K562 (cell line): ENCODE data around the gene STK33. TPM values are rescaled to one million over a fixed set of nuclear protein-coding genes. Genes with fewer than 3 reads are reported as not detected.

Experiments used
- ATAC-seq: fragments of 200-7000 bp; cut with Tn5 transposase; 3 replicates; pipeline ENCODE4 v1.9.1; 2020; ENCODE audit warnings: moderate library complexity
- BruUV-seq: library from RNA; stranded (reverse); fragments of 400-500 nt; replicated peaks from 2 replicates; lab custom pipeline; 2021; lab: Mats Ljungman, UMichigan
- CTCF ChIA-PET: fragments of 300-600 bp; formaldehyde crosslinking; extraction: SDS; loops from one replicate; lab custom pipeline; 2021; ENCODE audit warnings: low intra/inter-chr PET ratio; lab: Yijun Ruan, JAX
- POLR2A ChIA-PET: fragments of 300-600, 350-650 bp; sonication (Branson Sonifier 250); formaldehyde crosslinking; extraction: SDS; loops from one replicate; lab custom pipeline; 2021; ENCODE audit warnings: antibody characterized with exemption, inconsistent platforms; lab: Yijun Ruan, JAX
- DNase-seq, 4 experiments: peaks; one replicate each; pipeline versions ENCODE4 v3.0.0 to v3.0.0-alpha.2; 2011 to 2018; ENCODE audit warnings: low spot score in 3 of 4, mixed read lengths in 3 of 4; ENCODE audit errors: extremely low read depth in 1 of 4
- FAIRE-seq: peaks from 2 replicates; lab custom pipeline; 2011; peaks lifted over from hg19 to GRCh38; lab: Jason Lieb, UNC
- H2AFZ ChIP-seq: 2 replicates; pipeline ENCODE4 v1.6.0; 2011; ENCODE audit warnings: low read depth, low read length, control low read depth, inconsistent platforms
- H3K27ac ChIP-seq: fragments of 200-600 bp; 3 replicates; pipeline ENCODE4 v1.8.0; 2011; ENCODE audit warnings: low read depth, mild to moderate bottlenecking, control low read depth, inconsistent platforms, low read length, moderate library complexity, mixed read lengths; ENCODE audit errors: extremely low read depth
- H3K27me3 ChIP-seq, 2 experiments: fragments of 300-600 bp in 1 of 2; 2 replicates in 1 of 2; 3 replicates in 1 of 2; pipeline versions ENCODE4 v1.6.0 to v1.8.0; 2011; ENCODE audit warnings: inconsistent platforms in 2 of 2, low read length in 2 of 2, mild to moderate bottlenecking in 1 of 2, mixed read lengths in 1 of 2, moderate library complexity in 1 of 2; ENCODE audit not compliant: control insufficient read depth in 2 of 2, insufficient read depth in 2 of 2
- H3K36me3 ChIP-seq: fragments of 300-600 bp; 3 replicates; pipeline ENCODE4 v1.8.0; 2011; ENCODE audit warnings: mild to moderate bottlenecking, low read length, inconsistent platforms; ENCODE audit not compliant: control insufficient read depth, insufficient read depth
- H3K4me1 ChIP-seq, 2 experiments: fragments of 200-600 bp in 1 of 2; replicated peaks in 1 of 2; 2 replicates in 1 of 2; 3 replicates in 1 of 2; pipeline versions ENCODE4 v1.5.1 to v1.8.0; 2011; ENCODE audit warnings: inconsistent platforms in 2 of 2, low read length in 2 of 2, mild to moderate bottlenecking in 1 of 2, mixed read lengths in 1 of 2, moderate library complexity in 1 of 2; ENCODE audit not compliant: control insufficient read depth in 2 of 2, insufficient read depth in 2 of 2
- H3K4me2 ChIP-seq: 2 replicates; pipeline ENCODE4 v1.6.1; 2011; ENCODE audit warnings: low read length, control low read depth, inconsistent platforms, mixed read lengths; ENCODE audit not compliant: insufficient read depth
- H3K4me3 ChIP-seq: fragments of 200-600 bp; sonication (generic), shearing (Covaris generic); 2 replicates; pipeline ENCODE4 v1.5.1; 2016; ENCODE audit warnings: control low read depth, inconsistent platforms
- H3K79me2 ChIP-seq: fragments of 200-600 bp; 3 replicates; pipeline ENCODE4 v1.8.0; 2011; ENCODE audit warnings: low read length, inconsistent platforms; ENCODE audit not compliant: control insufficient read depth, insufficient read depth
- H3K9ac ChIP-seq, 2 experiments: 2 replicates each; pipeline versions ENCODE4 v1.6.0 to v1.6.1; 2011; ENCODE audit warnings: low read depth in 2 of 2, low read length in 2 of 2, control low read depth in 1 of 2, inconsistent platforms in 1 of 2, mild to moderate bottlenecking in 1 of 2, mixed read lengths in 1 of 2; ENCODE audit not compliant: insufficient read depth in 1 of 2
- H3K9me1 ChIP-seq: one replicate; pipeline ENCODE4 v1.6.0; 2011; ENCODE audit warnings: inconsistent platforms, mild to moderate bottlenecking, low read length, moderate library complexity; ENCODE audit not compliant: control insufficient read depth, insufficient read depth
- H3K9me3 ChIP-seq: replicated peaks from 2 replicates; pipeline ENCODE4 v1.5.1; 2011; ENCODE audit warnings: low read depth, low read length, inconsistent platforms; ENCODE audit not compliant: control insufficient read depth, insufficient read depth
- H4K20me1 ChIP-seq: replicated peaks from 2 replicates; pipeline ENCODE4 v1.6.1; 2011; ENCODE audit warnings: low read length, inconsistent platforms, mixed read lengths; ENCODE audit not compliant: control insufficient read depth, insufficient read depth
- ATF4 ChIP-seq: fragments of 450-650 bp; formaldehyde crosslinking; IDR thresholded peaks from 2 replicates; pipeline ENCODE4 v1.4.0; 2022; ENCODE audit warnings: mild to moderate bottlenecking, moderate library complexity
- BCL6 ChIP-seq: fragments of 250-450 bp; sonication (Bioruptor Pico); IDR thresholded peaks from 2 replicates; pipeline ENCODE4 v1.4.0; 2020
- GTF2F1 ChIP-seq: IDR thresholded peaks from 2 replicates; pipeline ENCODE4 v1.6.1; 2011; ENCODE audit warnings: low read depth, low read length, improper control_type of control experiment
- KLF13 ChIP-seq: fragments of 450-650 bp; IDR thresholded peaks from 2 replicates; pipeline ENCODE4 v1.6.1; 2016; ENCODE audit warnings: missing genetic modification characterization, low read depth, mild to moderate bottlenecking, missing compliant biosample characterization, moderate library complexity, borderline replicate concordance
- NBN ChIP-seq: fragments of 450-650 bp; IDR thresholded peaks from 2 replicates; pipeline ENCODE4 v1.6.1; 2016; ENCODE audit warnings: low read depth, mild to moderate bottlenecking
- NFE2 ChIP-seq: IDR thresholded peaks from 2 replicates; pipeline ENCODE4 v1.6.1; 2014; ENCODE audit warnings: antibody characterized with exemption, low read depth
- NFYB ChIP-seq: IDR thresholded peaks from 2 replicates; pipeline ENCODE4 v1.6.1; 2011; ENCODE audit warnings: mild to moderate bottlenecking, moderate library complexity; ENCODE audit not compliant: insufficient read length; ENCODE audit errors: extremely low read depth
- OTX1 ChIP-seq: fragments of 450-650 bp; formaldehyde crosslinking; IDR thresholded peaks from 2 replicates; pipeline ENCODE4 v1.4.0; 2022; ENCODE audit warnings: mild to moderate bottlenecking
- PATZ1 ChIP-seq: fragments of 250-450 bp; sonication (Bioruptor Pico); IDR thresholded peaks from 2 replicates; pipeline ENCODE4 v1.5.0; 2020; ENCODE audit warnings: mild to moderate bottlenecking, borderline replicate concordance
- ZFPM2 ChIP-seq: fragments of 250-450 bp; sonication (Bioruptor Pico); IDR thresholded peaks from 2 replicates; pipeline ENCODE4 v1.5.1; 2022; ENCODE audit warnings: mild to moderate bottlenecking
- ZKSCAN1 ChIP-seq: fragments of 150-350 bp; IDR thresholded peaks from 2 replicates; pipeline ENCODE4 v1.6.1; 2016; ENCODE audit warnings: low read depth, low read length
- WGBS: fragments of 100-300 bp; shearing (Covaris generic); methylation state at CpG from one replicate; pipeline ENCODE4 v1.1.6; 2016; ENCODE audit warnings: low coverage, mixed read lengths; ENCODE audit not compliant: insufficient coverage; ENCODE audit errors: missing lambda C conversion rate; 5-methylcytosine and 5-hydroxymethylcytosine counted together
- in situ Hi-C: fragments of 300-500 bp; cut with MboI; formaldehyde crosslinking; loops from 4 replicates; pipeline ENCODE4 v1.15.0; 2018; ENCODE audit warnings: inconsistent platforms, mixed read lengths
- intact Hi-C: fragments of 100-400 bp; cut with micrococcal nuclease; formaldehyde crosslinking; loops from 2 replicates; pipeline ENCODE4 v1.14.2; 2022
- polyA plus RNA-seq, 8 experiments: library from polyadenylated mRNA; depleted of rRNA in 4 of 8; stranded (reverse) in 5 of 8; unstranded in 3 of 8; fragments of >200 nt; fragmentation: Nextera tagmentation in 2 of 8; fragmentation: Illumina TruSeq in 1 of 8; extraction: Ambion mirVana in 2 of 8; extraction: Trizol in 1 of 8; gene quantifications; 2 replicates each; pipeline versions ENCODE4 v1.2.1 to v1.2.3, GENCODE V29; 2011 to 2014; ENCODE audit warnings: inconsistent platforms in 1 of 8, missing spikeins in 1 of 8
- total RNA-seq, 7 experiments: library from RNA; depleted of rRNA in 6 of 7; stranded (reverse); fragments of >200 nt in 6 of 7; fragmentation: Illumina TruSeq in 2 of 7; extraction: Trizol in 2 of 7; gene quantifications; 2 replicates each; pipeline versions ENCODE4 v1.2.1 to v1.2.3, GENCODE V29; 2011 to 2021; ENCODE audit warnings: low replicate concordance in 1 of 7
- TF ChIP-seq, protein P1 (sequence below): sonication (generic); formaldehyde crosslinking; IDR thresholded peaks from 2 replicates; pipeline ENCODE4 v1.9.0; 2022; ENCODE audit warnings: mild to moderate bottlenecking, missing genetic modification reagents

STK33 gene
- total and polyA plus RNA-seq, 9 of the 15 experiments (the other 6 are each of a cell fraction or from before 2014, with no cell fraction given), result not detected

DNA sequence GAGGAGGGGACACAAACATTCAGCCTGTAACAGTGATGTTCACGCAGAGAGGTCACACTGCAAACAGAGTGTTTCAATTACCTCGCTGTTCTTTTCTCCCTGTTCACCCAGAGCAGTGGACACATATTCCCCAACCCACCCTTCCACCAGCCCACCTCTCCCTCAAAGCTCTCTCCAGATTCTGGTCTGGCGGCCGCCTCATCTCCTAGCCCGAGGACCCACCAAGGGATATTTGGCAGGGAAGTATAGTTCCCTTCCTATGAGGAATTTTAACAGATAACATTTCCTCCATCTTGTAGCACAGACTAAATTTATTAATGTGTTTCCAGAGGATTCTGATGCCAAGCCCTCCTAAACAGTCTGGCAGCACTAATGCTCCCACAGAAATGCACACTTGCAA is 219.3 kb downstream of the STK33 start (continued):
- TF ChIP-seq, protein P1, sequence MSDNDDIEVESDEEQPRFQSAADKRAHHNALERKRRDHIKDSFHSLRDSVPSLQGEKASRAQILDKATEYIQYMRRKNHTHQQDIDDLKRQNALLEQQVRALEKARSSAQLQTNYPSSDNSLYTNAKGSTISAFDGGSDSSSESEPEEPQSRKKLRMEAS (CRISPR knock-in tag), result no peak
- no peak for TF ChIP-seq KLF13 (tag)
- TF ChIP-seq NFE2, result no peak
- TF ChIP-seq BCL6, result no peak

GRCh38 chr11:8373519-8374432 is 220.3 kb downstream of the STK33 start:
- intact Hi-C loops, result no loop called here
- Histone ChIP-seq H3K9me1 (no peaks in the 10 kb centered on the region), H3K79me2 (no peaks in the 10 kb centered on the region), H3K9me3 (no peaks in the 10 kb centered on the region), H2AFZ (no peak overlapping the region), H3K27me3 (no peaks in the 10 kb centered on the region; a peak in 2 of 5 replicates), H3K4me1 (no peaks in the 10 kb centered on the region), H3K27ac (no peak overlapping the region), H4K20me1 (no peaks in the 10 kb centered on the region), H3K36me3 (no peaks in the 10 kb centered on the region), H3K4me3 (no peak overlapping the region), H3K4me2 (no peak overlapping the region), H3K9ac (no peak overlapping the region)
- CTCF ChIA-PET, result no interaction called here
- FAIRE-seq (no peak), ATAC-seq (no peak), DNase-seq (no peak)
- in situ Hi-C loops, result no loop called here
- POLR2A ChIA-PET, result no interaction called here
- no TSS peak for BruUV-seq
- TF ChIP-seq NFYB (no peak), OTX1 (CRISPR knock-in tag) (no peak), GTF2F1 (no peak), PATZ1 (CRISPR knock-in tag) (no peak), ATF4 (no peak), ZKSCAN1 (no peak), NBN (no peak), ZFPM2 (no peak)
- under 1% methylated on average over 10 of the region's 10 CpGs for WGBS
